ENCODE measurements around the gene KL.

- TF ChIP-seq CTCF (IDR thresholded peaks at IDR 0.05) (no peak), POLR2A (IDR thresholded peaks at IDR 0.05) (no peak)
Observed at GRCh38 chr13:32969516-32969941, 46.7 kb upstream of the KL start.

All from adrenal gland (tissue), 5 donors.